AG04450 (cell line): Measurements from ENCODE around the gene PTPRD. TPM values are rescaled to one million over a fixed set of nuclear protein-coding genes. Genes with fewer than 3 reads are reported as not detected.

Experiments
- CTCF ChIA-PET: fragments of 300-600, 350-600 bp; formaldehyde crosslinking; extraction: SDS; loops from one replicate; lab custom pipeline; 2022; ENCODE audit warnings: antibody characterized with exemption, inconsistent platforms; lab: Charles Lee
- POLR2A ChIA-PET: fragments of 350-600 bp; formaldehyde crosslinking; extraction: SDS; loops from one replicate; lab custom pipeline; 2021; ENCODE audit warnings: antibody characterized with exemption, inconsistent platforms; lab: Yijun Ruan, JAX
- DNase-seq: peaks from one replicate; pipeline ENCODE4 v3.0.0-alpha.2; 2011; ENCODE audit warnings: low read depth, low spot score
- H3K27ac ChIP-seq: one replicate; pipeline ENCODE4 v1.5.1; 2012; ENCODE audit warnings: low read depth, low read length, control low read depth
- H3K27me3 ChIP-seq: one replicate; pipeline ENCODE4 v1.6.0; 2012; ENCODE audit warnings: low read length; ENCODE audit not compliant: control insufficient read depth, insufficient read depth
- H3K4me3 ChIP-seq: 2 replicates; pipeline ENCODE4 v1.5.1; 2011; ENCODE audit warnings: mild to moderate bottlenecking, low read depth, low read length, control low read depth
- H3K9me3 ChIP-seq: 2 replicates; pipeline ENCODE4 v1.5.1; 2012; ENCODE audit warnings: low read length; ENCODE audit not compliant: control insufficient read depth, insufficient read depth
- CTCF ChIP-seq: IDR thresholded peaks from 2 replicates; pipeline ENCODE4 v1.5.1; 2011; ENCODE audit warnings: low read depth, low read length, control low read depth, inconsistent platforms
- polyA plus RNA-seq: library from polyadenylated mRNA; depleted of rRNA; stranded (reverse); fragments of >200 nt; gene quantifications from 2 replicates; pipeline ENCODE4 v1.2.3, GENCODE V29; 2011

The PTPRD gene
- polyA plus RNA-seq, 1 experiment: 0.19 TPM

- Histone ChIP-seq H3K4me3 (no peak overlapping the region), H3K27ac (no peak overlapping the region), H3K27me3 (no peaks in the 10 kb centered on the region), H3K9me3 (no peaks in the 10 kb centered on the region)
- TF ChIP-seq CTCF: no peak
- CTCF ChIA-PET: no interaction called here
- DNase-seq: no peak
- POLR2A ChIA-PET: no interaction called here
Observed at GRCh38 chr9:9299134-9299533, 1313.7 kb downstream of the PTPRD start.

- no peaks in the 10 kb centered on the region for H3K27me3 ChIP-seq
Observed at GRCh38 chr9:9286001-9286400, 1326.8 kb downstream of the PTPRD start.

GRCh38 chr9:9284201-9284600 is 1328.6 kb downstream of the PTPRD start:
- POLR2A ChIA-PET: no interaction called here
- no peak for DNase-seq
- CTCF ChIA-PET: no interaction called here
- no peak overlapping the region for H3K27ac ChIP-seq
- no peaks in the 10 kb centered on the region for H3K9me3 ChIP-seq
- no peak for TF ChIP-seq CTCF
- H3K4me3 ChIP-seq: no peak overlapping the region
- no peaks in the 10 kb centered on the region for H3K27me3 ChIP-seq

More at GRCh38 chr9:9286001-9286400, 1326.8 kb downstream of the PTPRD start:
- no peak for TF ChIP-seq CTCF
- no peak for DNase-seq
- POLR2A ChIA-PET: no interaction called here
- Histone ChIP-seq H3K27ac (no peak overlapping the region), H3K9me3 (no peaks in the 10 kb centered on the region), H3K4me3 (no peak overlapping the region)
- CTCF ChIA-PET: no interaction called here

- no peak for DNase-seq
- CTCF ChIA-PET: no interaction called here
- Histone ChIP-seq H3K4me3 (no peak overlapping the region), H3K27ac (no peak overlapping the region), H3K27me3 (no peaks in the 10 kb centered on the region), H3K9me3 (no peaks in the 10 kb centered on the region)
- no peak for TF ChIP-seq CTCF
- POLR2A ChIA-PET: no interaction called here
Observed at GRCh38 chr9:9283159-9283986, 1329.4 kb downstream of the PTPRD start.

- POLR2A ChIA-PET: no interaction called here
- Histone ChIP-seq H3K27me3 (no peaks in the 10 kb centered on the region), H3K27ac (no peak overlapping the region), H3K4me3 (no peak overlapping the region), H3K9me3 (peaks cover 2% of the 10 kb centered on the region; the same call in 1 of the 2 replicates)
- CTCF ChIA-PET: no interaction called here
- TF ChIP-seq CTCF: no peak
- DNase-seq: no peak
Observed at GRCh38 chr9:9275601-9276000, 1337.2 kb downstream of the PTPRD start.
